HG03066 (cell line): ENCODE measurements around the gene CD83.
A peak's percentile ranks its signal among the peaks of the same experiment; 100 is the strongest.
"Not testable (repeated sequence)": the region's sequence is repeated elsewhere in the genome, so short reads cannot be mapped to it uniquely, and the experiment has no call there.

ENCODE experiments used
- ATAC-seq: cut with Tn5 transposase; IDR thresholded peaks from one replicate; pipeline ENCODE4 v1.9.1; 2021; ENCODE audit warnings: low read depth; ENCODE audit not compliant: unreplicated experiment

The CD83 gene

GRCh38 chr6:14144678-14145113, 27.1 kb downstream of the CD83 start:
- ATAC-seq: peak; percentile 77

GRCh38 chr6:14146506-14147096, 29.0 kb downstream of the CD83 start:
- ATAC-seq: no peak

GRCh38 chr6:14147891-14148290, 30.3 kb downstream of the CD83 start:
- no peak for ATAC-seq

- ATAC-seq: no peak
Observed at GRCh38 chr6:14148471-14148870, 30.9 kb downstream of the CD83 start.

- no peak for ATAC-seq
Observed at GRCh38 chr6:14149053-14149738, 31.6 kb downstream of the CD83 start.

GRCh38 chr6:14149739-14150130, 32.2 kb downstream of the CD83 start:
- no peak for ATAC-seq

- ATAC-seq: not testable (repeated sequence)
Observed at GRCh38 chr6:14151300-14151699, 33.7 kb downstream of the CD83 start.

GRCh38 chr6:14151773-14152172, 34.2 kb downstream of the CD83 start:
- ATAC-seq: no peak

- ATAC-seq: no peak
Observed at GRCh38 chr6:14153228-14153627, 35.7 kb downstream of the CD83 start.

- ATAC-seq: no peak
Observed at GRCh38 chr6:14159090-14159489, 41.5 kb downstream of the CD83 start.

- ATAC-seq: no peak
Observed at GRCh38 chr6:14162826-14163225, 45.3 kb downstream of the CD83 start.

GRCh38 chr6:14165091-14165490, 47.5 kb downstream of the CD83 start:
- no peak for ATAC-seq

- ATAC-seq: no peak
Observed at GRCh38 chr6:14166839-14167238, 49.3 kb downstream of the CD83 start.

GRCh38 chr6:14170128-14170527, 52.6 kb downstream of the CD83 start:
- ATAC-seq: no peak

- ATAC-seq: no peak
Observed at GRCh38 chr6:14172562-14172961, 55.0 kb downstream of the CD83 start.

GRCh38 chr6:14174226-14174625, 56.7 kb downstream of the CD83 start:
- ATAC-seq: no peak

GRCh38 chr6:14174996-14175395, 57.4 kb downstream of the CD83 start:
- no peak for ATAC-seq

GRCh38 chr6:14176429-14176828, 58.9 kb downstream of the CD83 start:
- ATAC-seq: no peak

- no peak for ATAC-seq
Observed at GRCh38 chr6:14177413-14178082, 60.0 kb downstream of the CD83 start.

- ATAC-seq: no peak
Observed at GRCh38 chr6:14178083-14178445, 60.5 kb downstream of the CD83 start.

- ATAC-seq: no peak
Observed at GRCh38 chr6:14180609-14181008, 63.0 kb downstream of the CD83 start.

GRCh38 chr6:14182916-14183315, 65.3 kb downstream of the CD83 start:
- ATAC-seq: no peak
